NCI-H345 treated with DMSO at 0.1 percent for 48 hours (cell line): ENCODE measurements around the gene EIF4EBP3.

ENCODE experiments used
- DNase-seq: peaks from one replicate; lab custom pipeline; 2025; ENCODE audit not compliant: unreplicated experiment; lab: John Stamatoyannopoulos, UW

The EIF4EBP3 gene

GRCh38 chr5:140547508-140548299, at the start of gene EIF4EBP3:
Gene EIF4EBP3 (plus strand): TSS chr5:140547662. CDS start chr5:140547738, 76 bp downstream.
- peak; percentile 20 for DNase-seq

- no peak for DNase-seq
These were observed 49.6 kb upstream of the EIF4EBP3 start for GRCh38 chr5:140497897-140498296.

GRCh38 chr5:140498591-140498990, 48.9 kb upstream of the EIF4EBP3 start:
- no peak for DNase-seq

- no peak for DNase-seq
These were observed 44.6 kb upstream of the EIF4EBP3 start for GRCh38 chr5:140502834-140503233.

- DNase-seq: no peak
These were observed 37.6 kb upstream of the EIF4EBP3 start for GRCh38 chr5:140509898-140510297.

GRCh38 chr5:140513124-140513523, 34.3 kb upstream of the EIF4EBP3 start:
- DNase-seq: no peak

GRCh38 chr5:140524003-140524402, 23.5 kb upstream of the EIF4EBP3 start:
- no peak for DNase-seq

- DNase-seq: no peak
These were observed 7.2 kb upstream of the EIF4EBP3 start for GRCh38 chr5:140540227-140540626.

- no peak for DNase-seq
These were observed 4.5 kb upstream of the EIF4EBP3 start for GRCh38 chr5:140542972-140543371.

- DNase-seq: no peak
These were observed 2.5 kb upstream of the EIF4EBP3 start for GRCh38 chr5:140544986-140545385.

- no peak for DNase-seq
These were observed 1.9 kb upstream of the EIF4EBP3 start for GRCh38 chr5:140545606-140546005.

GRCh38 chr5:140546851-140547507, 483 bp upstream of the EIF4EBP3 start:
- DNase-seq: no peak

GRCh38 chr5:140548300-140548688, 832 bp downstream of the EIF4EBP3 start:
- no peak for DNase-seq

GRCh38 chr5:140548791-140549190, 1.3 kb downstream of the EIF4EBP3 start:
- DNase-seq: no peak

GRCh38 chr5:140549237-140550144, 2.0 kb downstream of the EIF4EBP3 start:
- DNase-seq: no peak

- no peak for DNase-seq
These were observed 3.0 kb downstream of the EIF4EBP3 start for GRCh38 chr5:140550147-140551079.

- no peak for DNase-seq
These were observed 4.4 kb downstream of the EIF4EBP3 start for GRCh38 chr5:140551872-140552271.

GRCh38 chr5:140553657-140554056, 6.2 kb downstream of the EIF4EBP3 start:
- no peak for DNase-seq

- no peak for DNase-seq
These were observed 7.0 kb downstream of the EIF4EBP3 start for GRCh38 chr5:140554454-140554853.

- DNase-seq: no peak
These were observed 8.4 kb downstream of the EIF4EBP3 start for GRCh38 chr5:140555747-140556312.
